Inflammatory macrophage treated with lipopolysaccharide for 1 hour (primary cell): ENCODE data around the gene ZBTB5.
"Not testable (repeated sequence)": the region's sequence is repeated elsewhere in the genome, so short reads cannot be mapped to it uniquely, and the experiment has no call there.

Experiments used
- DNase-seq, 2 donors: peaks; one replicate each; pipeline ENCODE4 v3.0.0-alpha.2; 2020 to 2022

The ZBTB5 gene

GRCh38 chr9:37465249-37466036, at the start of gene ZBTB5:
TSS of gene ZBTB5 (minus strand) at chr9:37465450. CDS start at chr9:37442551, 22,899 bp downstream.
- DNase-seq: peak; percentile 98 to 99

- no peak for DNase-seq
Observed at GRCh38 chr9:37514999-37515398, 49.7 kb upstream of the ZBTB5 start.

- not testable (repeated sequence) for DNase-seq
Observed at GRCh38 chr9:37514415-37514814, 49.2 kb upstream of the ZBTB5 start.

- no peak for DNase-seq
Observed at GRCh38 chr9:37512437-37512836, 47.2 kb upstream of the ZBTB5 start.

- no peak for DNase-seq
Observed at GRCh38 chr9:37511016-37512010, 46.1 kb upstream of the ZBTB5 start.

GRCh38 chr9:37510053-37510452, 44.8 kb upstream of the ZBTB5 start:
- DNase-seq: not testable (repeated sequence)

GRCh38 chr9:37509536-37509935, 44.3 kb upstream of the ZBTB5 start:
- no peak for DNase-seq

- DNase-seq: no peak
Observed at GRCh38 chr9:37508834-37509206, 43.6 kb upstream of the ZBTB5 start.

GRCh38 chr9:37508135-37508833, 43.0 kb upstream of the ZBTB5 start:
- peak in 1 of 2 donors; percentile 38 for DNase-seq

- no peak for DNase-seq
Observed at GRCh38 chr9:37507566-37508134, 42.4 kb upstream of the ZBTB5 start.

- no peak for DNase-seq
Observed at GRCh38 chr9:37504605-37505004, 39.4 kb upstream of the ZBTB5 start.

GRCh38 chr9:37503736-37504135, 38.5 kb upstream of the ZBTB5 start:
- no peak for DNase-seq

GRCh38 chr9:37501957-37502596, 36.8 kb upstream of the ZBTB5 start:
- DNase-seq: no peak

GRCh38 chr9:37499297-37499696, 34.0 kb upstream of the ZBTB5 start:
- DNase-seq: no peak

GRCh38 chr9:37498457-37498856, 33.2 kb upstream of the ZBTB5 start:
- DNase-seq: no peak

GRCh38 chr9:37497320-37497719, 32.1 kb upstream of the ZBTB5 start:
- no peak for DNase-seq

GRCh38 chr9:37496020-37496419, 30.8 kb upstream of the ZBTB5 start:
- DNase-seq: no peak

GRCh38 chr9:37495571-37495970, 30.3 kb upstream of the ZBTB5 start:
- DNase-seq: no peak

GRCh38 chr9:37491939-37492338, 26.7 kb upstream of the ZBTB5 start:
- no peak for DNase-seq

GRCh38 chr9:37486616-37487548, 21.6 kb upstream of the ZBTB5 start:
- DNase-seq: no peak

- no peak for DNase-seq
Observed at GRCh38 chr9:37486256-37486615, 21.0 kb upstream of the ZBTB5 start.
